Ovary (tissue), 9 donors: ENCODE results near the gene CARD9. TPM values are rescaled to one million over a fixed set of nuclear protein-coding genes. Genes with fewer than 3 reads are reported as not detected.
A peak's percentile ranks its signal among the peaks of the same experiment; 100 is the strongest.

Source experiments
- DNase-seq, 5 donors: peaks; one replicate each; pipeline ENCODE4 v3.0.0-alpha.2; 2019 to 2020
- H3K27ac ChIP-seq, 2 donors: fragments of 200-600 bp; one replicate each; pipeline versions ENCODE4 v1.5.1 to v1.8.0; 2019 to 2022
- H3K27me3 ChIP-seq: fragments of 200-600 bp; one replicate; pipeline ENCODE4 v1.8.0; 2022
- H3K36me3 ChIP-seq: fragments of 200-600 bp; sonication (generic); one replicate; pipeline ENCODE4 v1.5.1; 2019
- H3K4me1 ChIP-seq: one replicate; pipeline ENCODE4 v1.8.1; 2013; ENCODE audit warnings: mild to moderate bottlenecking, moderate library complexity; ENCODE audit not compliant: insufficient read depth
- H3K4me3 ChIP-seq: fragments of 200-600 bp; sonication (generic); one replicate; pipeline ENCODE4 v1.5.1; 2017
- H3K9me3 ChIP-seq, 2 donors: fragments of 200-600 bp in 1 of 2; sonication (generic) in 1 of 2; one replicate each; pipeline versions ENCODE4 v1.5.1 to v1.8.1; 2013 to 2019; ENCODE audit warnings: mild to moderate bottlenecking in 1 of 2, moderate library complexity in 1 of 2
- EP300 ChIP-seq: sonication (generic); formaldehyde crosslinking; IDR thresholded peaks from one replicate; pipeline ENCODE4 v1.6.1; 2017; ENCODE audit warnings: antibody characterized with exemption
- POLR2A ChIP-seq: fragments of 450-650 bp; IDR thresholded peaks from one replicate; pipeline ENCODE4 v1.6.1; 2017; ENCODE audit warnings: antibody characterized with exemption, mild to moderate bottlenecking, moderate library complexity
- WGBS, 3 donors: extraction: QIAGEN DNeasy Blood & Tissue Kit in 1 of 3; methylation state at CpG; one replicate each; pipeline versions ENCODE4 v1.1.5 to v1.1.7; 2013 to 2017; 5-methylcytosine and 5-hydroxymethylcytosine counted together
- intact Hi-C, 4 donors: fragments of 100-400 bp; cut with DNase I; formaldehyde crosslinking; loops; one replicate each; pipeline versions ENCODE4 v1.11.0 to v1.15.1; 2022 to 2023
- polyA plus RNA-seq, 2 donors: library from polyadenylated mRNA; stranded (reverse); fragments of 200-250 nt in 1 of 2; fragments of 350-450 nt in 1 of 2; fragmentation: Illumina TruSeq in 1 of 2; extraction: RNeasy Lipid Tissue Mini Kit (QIAGEN cat#74804) in 1 of 2; gene quantifications; one replicate each; pipeline ENCODE4 v1.2.3, GENCODE V29; 2013 to 2014
- total RNA-seq, 7 donors: library from RNA; depleted of rRNA in 2 of 7; stranded (reverse); fragments of >200 nt in 2 of 7; fragmentation: NEBNext Ultra II Directional in 3 of 7; extraction: Animal tissue kit (Norgen Biotek cat#: 25700) in 3 of 7; gene quantifications; one replicate each; pipeline versions ENCODE4 v1.1.0 to v1.2.4, GENCODE V29; 2016 to 2023
- TF ChIP-seq, protein P1 (sequence below), 3 donors: fragments of 450-650 bp in 2 of 3; fragments of 200-600 bp in 1 of 3; IDR thresholded peaks; one replicate each; pipeline versions ENCODE4 v1.5.1 to v1.8.0; 2016 to 2022; ENCODE audit warnings: antibody characterized with exemption in 3 of 3, mild to moderate bottlenecking in 1 of 3
- donor health status: DM: no; HTN: no; CAD: no; lungs with moderate emphysema.
- donor health status: DM: no; HTN: no; CAD: no.
- donor health status: Bipolar disorder and iron deficiency.
- donor health status: DM: yes; HTN: yes; CAD: no.
- donor health status: DM: no; HTN: no; CAD: no.
- donor health status: DM: yes; HTN: yes; CAD: no.

CARD9 gene
- total and polyA plus RNA-seq, 9 donors = 0.48 to 3.5 (median 1.1) TPM; not detected in 1

DNA sequence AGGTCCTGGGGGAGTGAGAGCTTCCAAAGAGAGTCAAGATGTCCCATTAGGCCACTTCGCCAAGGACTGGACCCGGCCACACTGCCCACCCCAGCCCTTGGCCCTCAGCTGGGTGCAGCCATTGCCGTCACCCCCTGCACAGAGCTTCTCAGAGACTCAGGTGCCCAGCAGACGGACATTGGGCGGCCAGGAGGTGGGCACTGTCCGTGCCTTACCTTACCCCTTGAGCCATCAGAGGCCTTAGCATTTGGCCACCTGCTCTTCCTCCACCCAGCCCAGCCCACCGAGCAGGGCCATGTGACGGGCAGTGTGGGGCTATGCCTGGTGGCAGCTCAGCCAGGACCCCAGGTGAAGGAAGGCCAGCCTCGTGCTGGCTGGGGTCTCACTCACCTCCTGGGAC, 6.6 kb downstream of the CARD9 start:
- Histone ChIP-seq H3K27ac (no peak overlapping the region), H3K27me3 (no peaks in the 10 kb centered on the region), H3K4me3 (no peak overlapping the region), H3K36me3 (no peaks in the 10 kb centered on the region), H3K4me1 (peaks cover 3% of the 10 kb centered on the region), H3K9me3 (no peaks in the 10 kb centered on the region)
- TF ChIP-seq EP300 (no peak), POLR2A (no peak)
- TF ChIP-seq, protein P1, sequence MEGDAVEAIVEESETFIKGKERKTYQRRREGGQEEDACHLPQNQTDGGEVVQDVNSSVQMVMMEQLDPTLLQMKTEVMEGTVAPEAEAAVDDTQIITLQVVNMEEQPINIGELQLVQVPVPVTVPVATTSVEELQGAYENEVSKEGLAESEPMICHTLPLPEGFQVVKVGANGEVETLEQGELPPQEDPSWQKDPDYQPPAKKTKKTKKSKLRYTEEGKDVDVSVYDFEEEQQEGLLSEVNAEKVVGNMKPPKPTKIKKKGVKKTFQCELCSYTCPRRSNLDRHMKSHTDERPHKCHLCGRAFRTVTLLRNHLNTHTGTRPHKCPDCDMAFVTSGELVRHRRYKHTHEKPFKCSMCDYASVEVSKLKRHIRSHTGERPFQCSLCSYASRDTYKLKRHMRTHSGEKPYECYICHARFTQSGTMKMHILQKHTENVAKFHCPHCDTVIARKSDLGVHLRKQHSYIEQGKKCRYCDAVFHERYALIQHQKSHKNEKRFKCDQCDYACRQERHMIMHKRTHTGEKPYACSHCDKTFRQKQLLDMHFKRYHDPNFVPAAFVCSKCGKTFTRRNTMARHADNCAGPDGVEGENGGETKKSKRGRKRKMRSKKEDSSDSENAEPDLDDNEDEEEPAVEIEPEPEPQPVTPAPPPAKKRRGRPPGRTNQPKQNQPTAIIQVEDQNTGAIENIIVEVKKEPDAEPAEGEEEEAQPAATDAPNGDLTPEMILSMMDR (IDR thresholded peaks at IDR 0.05) = no peak
- intact Hi-C loops = loop anchor here in 2 of 4 donors (5.0 kb wide), 2 partner anchors 50 to 55 kb away; no protein-coding TSS in a partner anchor
- DNase-seq = no peak
- 80 to 84% (median 81%) methylated on average over 7 to 9 of the region's 9 CpGs for WGBS, 3 donors

GRCh38 chr9:136365775-136366222, 7.7 kb downstream of the CARD9 start:
- no peak for DNase-seq
- intact Hi-C loops = loop anchor here in 3 of 4 donors (2.0 to 5.0 kb wide), 3 partner anchors 48 to 53 kb away; no protein-coding TSS in a partner anchor
- H3K4me1 ChIP-seq = peaks cover 5% of the 10 kb centered on the region
- TF ChIP-seq POLR2A (no peak), EP300 (no peak)
- TF ChIP-seq, protein P1 (IDR thresholded peaks at IDR 0.05) = no peak
- H3K27ac ChIP-seq = no peak overlapping the region
- 50 to 51% (median 51%) methylated on average over 9 of the region's 9 CpGs for WGBS, 3 donors
- H3K4me3 ChIP-seq = no peak overlapping the region
- no peaks in the 10 kb centered on the region for H3K9me3 ChIP-seq
- no peaks in the 10 kb centered on the region for H3K27me3 ChIP-seq
- H3K36me3 ChIP-seq = no peaks in the 10 kb centered on the region

DNA sequence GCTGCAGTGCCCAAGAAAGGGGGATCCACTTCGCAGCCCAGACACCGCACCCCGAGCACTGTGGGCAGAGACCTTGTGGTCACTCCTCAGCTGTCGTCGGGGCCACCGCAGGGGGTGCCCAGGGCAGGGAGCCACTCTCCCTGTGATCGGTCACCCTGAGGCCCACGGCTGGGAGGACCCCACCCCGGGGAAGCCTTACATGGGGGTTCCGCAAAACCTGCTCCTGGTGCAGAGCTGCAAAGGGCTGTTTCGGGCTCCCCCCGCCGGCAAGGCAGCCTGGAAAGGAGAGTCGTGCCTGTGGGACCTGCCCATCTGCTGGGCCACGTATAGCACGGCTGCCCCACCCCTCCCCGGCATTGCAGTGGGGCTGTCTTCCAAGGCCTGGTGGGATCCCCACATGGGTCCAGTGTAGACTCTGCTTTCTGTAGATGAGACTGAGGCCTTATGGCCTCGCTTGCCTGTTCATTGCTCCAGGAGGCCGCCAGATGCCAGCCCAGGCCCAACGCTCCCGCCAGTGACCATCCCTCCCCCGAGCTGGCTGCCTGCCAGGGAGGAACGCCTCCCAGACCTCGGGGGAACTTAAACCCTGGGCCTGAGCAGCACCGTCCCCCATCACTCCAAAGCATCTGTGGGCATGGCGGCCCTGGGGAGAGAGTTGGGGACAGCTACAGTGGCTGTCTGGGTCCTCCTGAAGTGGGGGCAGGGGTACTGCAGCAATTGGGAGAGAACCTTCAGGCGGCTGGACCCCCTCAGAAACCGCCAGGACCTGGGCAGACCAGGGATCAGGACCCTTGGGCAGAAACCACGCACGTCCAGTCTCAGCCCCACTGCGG, 8.3 kb downstream of the CARD9 start:
- Histone ChIP-seq H3K27me3 (no peaks in the 10 kb centered on the region), H3K36me3 (no peaks in the 10 kb centered on the region), H3K9me3 (no peaks in the 10 kb centered on the region), H3K4me1 (peaks cover 7% of the 10 kb centered on the region), H3K27ac (no peak overlapping the region), H3K4me3 (no peak overlapping the region)
- 56 to 64% (median 59%) methylated on average over 16 to 31 of the region's 31 CpGs for WGBS, 3 donors
- intact Hi-C loops = loop anchor here in 3 of 4 donors (2.0 to 5.0 kb wide), 4 partner anchors 38 to 53 kb away; partner anchors contain the start of gene GPSM1 (in 1 of the 3)
- TF ChIP-seq EP300 = no peak
- TF ChIP-seq POLR2A = no peak
- TF ChIP-seq, protein P1 (IDR thresholded peaks at IDR 0.05) = no peak
- DNase-seq = peak in 1 of 5 donors; percentile 54

GRCh38 chr9:136363949-136364748, 9.3 kb downstream of the CARD9 start:
- Histone ChIP-seq H3K36me3 (no peaks in the 10 kb centered on the region), H3K4me3 (peak overlapping the region; percentile 93), H3K27ac (no peak overlapping the region), H3K9me3 (no peaks in the 10 kb centered on the region), H3K27me3 (no peaks in the 10 kb centered on the region), H3K4me1 (peaks cover 7% of the 10 kb centered on the region)
- no peak for DNase-seq
- TF ChIP-seq EP300 (no peak), POLR2A (no peak)
- TF ChIP-seq, protein P1 (IDR thresholded peaks at IDR 0.05) = no peak
- intact Hi-C loops = loop anchor here in 1 of 4 donors (2.0 to 5.0 kb wide), 2 partner anchors 37 to 51 kb away; partner anchors contain the start of gene GPSM1
- 31 to 39% (median 37%) methylated on average over 28 to 54 of the region's 54 CpGs for WGBS, 3 donors
